Kasumi-1 (cell line): ENCODE results near the gene TMC5.

Experiments used
- DNase-seq, 2 experiments: peaks; one replicate each; lab custom pipeline; 2025; lab: John Stamatoyannopoulos, UW

TMC5 gene

GRCh38 chr16:19460397-19460796 is 42.7 kb downstream of the TMC5 start:
- DNase-seq = no peak

GRCh38 chr16:19463468-19464315 is 46.0 kb downstream of the TMC5 start:
- DNase-seq = no peak

GRCh38 chr16:19468300-19468699 is 50.6 kb downstream of the TMC5 start:
- DNase-seq = no peak

DNA sequence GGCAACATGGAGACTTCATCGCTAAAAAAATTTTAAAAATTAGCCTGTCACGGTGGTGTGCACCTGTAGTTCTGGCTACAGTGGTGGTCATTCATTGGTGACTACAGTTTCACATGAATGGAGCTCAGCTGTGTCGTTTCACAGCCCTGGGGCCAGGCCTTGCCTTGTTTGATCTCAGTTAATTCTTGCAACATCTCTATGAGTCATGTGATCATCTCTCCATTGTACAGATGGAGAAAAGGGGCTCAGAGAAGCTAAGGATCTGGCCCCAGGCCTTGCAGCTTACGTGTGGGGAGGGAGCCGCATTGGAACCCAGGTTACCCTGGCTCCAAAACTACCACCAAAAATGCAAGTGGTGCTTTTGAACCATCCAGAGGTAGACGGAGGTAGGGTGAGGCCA is 54.8 kb downstream of the TMC5 start:
- DNase-seq = no peak

GRCh38 chr16:19474617-19475016 is 56.9 kb downstream of the TMC5 start:
- no peak for DNase-seq

GRCh38 chr16:19478505-19478904 is 60.8 kb downstream of the TMC5 start:
- no peak for DNase-seq

DNA sequence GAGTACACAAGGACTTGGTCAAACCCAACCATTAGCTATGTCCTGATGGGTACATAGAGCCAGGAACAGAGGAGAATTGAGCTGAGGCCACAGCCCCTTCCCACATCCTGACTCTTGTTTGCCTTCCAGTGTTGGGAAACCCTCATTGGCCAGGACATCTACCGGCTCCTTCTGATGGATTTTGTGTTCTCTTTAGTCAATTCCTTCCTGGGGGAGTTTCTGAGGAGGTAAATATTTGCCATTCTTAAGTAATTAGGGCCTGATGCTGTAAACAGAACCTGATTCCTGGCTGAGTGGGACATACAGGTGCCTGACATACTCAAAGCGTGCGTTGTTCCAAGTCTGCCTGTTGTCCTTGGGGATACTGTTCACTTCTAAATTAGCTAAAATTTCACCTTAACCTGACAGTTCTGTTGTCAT is 61.6 kb downstream of the TMC5 start:
- no peak for DNase-seq

GRCh38 chr16:19481296-19481695 is 63.6 kb downstream of the TMC5 start:
- no peak for DNase-seq

DNA sequence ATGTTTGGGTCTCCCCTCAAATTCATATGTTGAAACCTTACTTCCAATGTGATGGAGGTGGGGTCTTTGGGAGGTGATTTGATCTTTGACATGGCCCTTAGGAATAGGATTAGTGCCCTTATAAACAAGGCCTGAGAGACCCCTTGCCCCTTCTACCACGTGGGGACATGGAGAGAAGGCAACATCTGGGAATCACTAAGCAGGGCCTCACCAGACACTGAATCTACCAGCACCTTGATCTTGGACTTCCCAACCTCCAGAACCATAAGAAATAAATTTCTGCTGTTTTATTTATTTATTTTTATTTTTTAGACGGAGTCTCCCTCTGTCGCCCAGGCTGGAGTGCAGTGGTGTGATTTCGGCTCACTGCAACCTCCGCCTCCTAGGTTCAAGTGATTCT is 64.1 kb downstream of the TMC5 start:
- DNase-seq = no peak

DNA sequence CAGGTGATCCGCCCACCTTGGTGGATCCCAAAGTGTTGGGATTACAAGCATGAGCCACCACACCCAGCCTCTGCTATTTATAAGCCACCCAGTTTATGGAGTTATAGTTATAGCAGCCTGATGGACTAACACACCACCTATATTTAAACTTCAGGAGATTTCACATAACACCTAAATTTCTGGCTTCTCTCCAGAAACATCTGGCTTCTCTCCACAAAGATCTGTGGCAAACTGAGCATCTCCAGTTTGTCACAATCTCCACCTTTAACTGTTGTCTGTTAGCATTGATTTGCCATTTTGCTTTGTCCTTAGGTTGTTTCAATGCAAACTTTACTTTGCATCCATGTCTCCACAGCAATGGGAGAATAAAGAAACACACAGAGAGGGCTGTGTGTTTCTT is 64.6 kb downstream of the TMC5 start:
- no peak for DNase-seq

- DNase-seq = no peak
Measured at GRCh38 chr16:19484096-19484495, 66.4 kb downstream of the TMC5 start.

DNA sequence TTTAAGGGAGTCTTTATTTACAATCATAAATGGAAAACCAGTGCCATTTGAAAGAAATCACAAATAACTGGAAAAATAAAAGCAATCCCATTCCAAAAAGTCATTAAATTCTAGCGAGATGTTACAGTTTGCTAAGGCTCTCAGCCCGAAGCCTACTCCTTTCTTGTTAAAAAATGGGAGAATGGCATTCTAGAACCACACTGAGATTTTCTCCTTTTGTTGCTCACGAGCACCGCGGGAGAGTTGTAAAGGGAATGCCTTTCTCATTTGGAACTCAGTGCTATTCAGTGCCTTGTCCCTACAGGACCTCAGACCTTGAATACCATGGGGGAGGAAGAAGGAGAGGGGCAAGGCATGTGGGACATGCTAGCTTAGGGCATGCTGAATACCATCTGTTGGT is 67.9 kb downstream of the TMC5 start:
- DNase-seq = no peak

DNA sequence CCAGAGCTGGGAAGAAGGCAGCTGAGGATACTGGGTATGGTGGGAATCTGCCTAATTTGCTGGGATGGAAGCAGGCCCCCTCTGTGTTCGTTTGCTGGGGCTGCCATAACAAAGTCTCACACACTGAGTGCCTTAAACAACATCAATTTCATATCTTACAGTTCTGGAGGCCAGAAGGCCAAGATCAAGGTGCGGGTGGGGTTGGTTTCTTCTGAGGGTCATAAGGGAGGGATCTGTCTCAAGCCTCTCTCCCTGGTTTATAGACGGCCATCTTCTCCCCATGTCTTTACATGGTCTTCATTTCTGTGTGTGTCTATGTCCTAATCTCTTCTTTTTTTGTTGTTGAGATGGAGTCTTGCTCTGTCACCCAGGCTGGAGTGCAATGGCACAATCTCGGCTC is 68.4 kb downstream of the TMC5 start:
- no peak for DNase-seq

DNA sequence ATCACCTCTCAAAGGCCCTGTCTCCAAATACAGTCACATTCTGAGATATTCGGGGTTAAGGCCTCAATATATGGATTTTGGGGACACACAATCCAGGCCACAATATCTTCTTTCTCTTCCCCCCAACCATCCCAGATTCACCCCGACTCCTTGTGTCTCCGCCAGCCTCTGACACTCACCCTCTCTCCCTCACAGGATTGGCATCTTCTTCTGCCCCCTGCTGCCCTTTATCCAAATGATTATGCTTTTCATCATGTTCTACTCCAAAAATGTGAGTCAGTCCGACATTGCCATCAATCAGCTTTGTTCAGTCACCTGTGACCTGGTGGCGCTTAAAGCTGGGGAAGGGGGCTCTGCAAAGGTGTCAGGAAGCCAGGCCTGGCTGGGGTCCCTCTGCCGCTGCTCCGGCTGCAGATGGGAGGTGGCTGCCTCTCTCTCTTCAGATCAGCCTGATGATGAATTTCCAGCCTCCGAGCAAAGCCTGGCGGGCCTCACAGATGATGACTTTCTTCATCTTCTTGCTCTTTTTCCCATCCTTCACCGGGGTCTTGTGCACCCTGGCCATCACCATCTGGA is 69.2 kb downstream of the TMC5 start:
- no peak for DNase-seq

- DNase-seq = no peak
Measured at GRCh38 chr16:19488213-19488640, 70.5 kb downstream of the TMC5 start.

DNA sequence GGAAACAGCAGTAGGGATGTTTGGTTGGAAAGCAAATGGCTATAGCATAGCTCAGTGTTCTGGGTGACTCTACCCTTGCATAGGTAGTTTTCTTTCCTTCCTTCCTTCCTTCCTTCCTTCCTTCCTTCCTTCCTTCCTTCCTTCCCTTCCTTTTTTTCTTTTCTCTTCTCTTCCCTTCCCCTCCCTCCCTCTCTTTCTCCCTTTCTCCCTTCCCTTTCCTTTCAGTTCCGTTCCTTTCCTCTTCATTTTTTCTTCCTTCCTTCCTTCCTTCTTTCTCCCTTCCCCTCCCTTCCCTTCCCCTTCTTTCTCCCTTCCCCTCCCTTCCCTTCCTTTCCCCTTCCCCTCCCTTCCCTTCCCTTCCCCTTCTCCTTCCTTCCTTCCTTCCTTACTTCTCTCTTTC is 72.9 kb downstream of the TMC5 start:
- DNase-seq = no peak

- no peak for DNase-seq
Measured at GRCh38 chr16:19497176-19497575, 79.5 kb downstream of the TMC5 start.

- no peak for DNase-seq
Measured at GRCh38 chr16:19499006-19499405, 81.3 kb downstream of the TMC5 start.

- no peak for DNase-seq
Measured at GRCh38 chr16:19499481-19499880, 81.8 kb downstream of the TMC5 start.

- DNase-seq = peak; percentile 45 to 48
Measured at GRCh38 chr16:19502395-19503131, 84.9 kb downstream of the TMC5 start.

GRCh38 chr16:19503461-19504075 is 85.9 kb downstream of the TMC5 start:
- no peak for DNase-seq

DNA sequence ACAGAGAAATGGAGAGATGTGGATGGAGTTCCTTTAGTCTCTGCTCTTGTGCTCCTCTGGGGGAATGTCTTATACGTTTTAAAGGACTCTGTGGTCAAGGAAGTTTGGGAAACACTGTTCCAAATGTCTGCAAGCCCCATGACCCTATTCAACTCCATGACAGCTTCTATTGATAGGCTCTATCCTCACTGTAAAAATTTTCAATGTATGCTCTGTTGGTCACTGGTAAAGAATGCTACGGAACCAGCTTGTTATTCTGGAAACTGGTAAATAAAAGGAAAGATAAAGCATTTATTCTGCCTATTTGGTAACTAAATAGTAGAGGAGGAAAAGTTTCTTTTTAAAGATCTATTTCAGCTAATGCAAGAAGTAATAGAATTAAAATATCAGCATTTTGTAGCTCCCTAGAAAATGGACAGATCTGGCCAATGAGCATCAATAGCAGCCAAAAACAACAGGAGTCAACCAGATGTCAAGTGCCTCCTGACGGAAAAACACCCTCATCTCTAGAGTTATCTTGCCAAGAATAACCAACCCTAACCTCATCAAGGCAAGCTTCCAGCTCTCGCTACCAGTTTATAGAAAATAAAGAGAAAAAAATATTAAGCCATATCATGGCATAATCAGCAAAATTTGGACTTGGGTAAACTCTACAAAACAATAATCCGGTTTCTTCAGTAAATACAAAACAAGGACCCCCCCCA is 88.1 kb downstream of the TMC5 start:
- DNase-seq = no peak
